K562 (cell line): Measurements from ENCODE around the gene CKLF. TPM values are rescaled to one million over a fixed set of nuclear protein-coding genes. Genes with fewer than 3 reads are reported as not detected.

Source experiments
- ARID3A ChIP-seq: IDR thresholded peaks from 2 replicates; pipeline ENCODE4 v1.6.1; 2012; ENCODE audit warnings: low read depth, low read length, improper control_type of control experiment, borderline replicate concordance
- MEIS2 ChIP-seq: fragments of 450-650 bp; IDR thresholded peaks from 2 replicates; pipeline ENCODE4 v1.6.1; 2014; ENCODE audit warnings: mild to moderate bottlenecking; ENCODE audit not compliant: partially characterized antibody
- NFIX ChIP-seq: fragments of 250-450 bp; sonication (Bioruptor Pico); IDR thresholded peaks from 2 replicates; pipeline ENCODE4 v1.4.0; 2020; ENCODE audit warnings: low read depth, mild to moderate bottlenecking, moderate library complexity
- NFRKB ChIP-seq: fragments of 450-650 bp; IDR thresholded peaks from 2 replicates; pipeline ENCODE4 v1.6.1; 2016; ENCODE audit warnings: low read depth
- NR1H2 ChIP-seq: sonication (generic); formaldehyde crosslinking; IDR thresholded peaks from 2 replicates; pipeline ENCODE4 v1.4.0; 2020; ENCODE audit warnings: mild to moderate bottlenecking, missing genetic modification reagents
- POLR2B ChIP-seq: fragments of 450-650 bp; IDR thresholded peaks from 2 replicates; pipeline ENCODE4 v1.6.1; 2018; ENCODE audit warnings: low read depth; ENCODE audit not compliant: partially characterized antibody
- PRDM10 ChIP-seq: fragments of 450-650 bp; IDR thresholded peaks from 2 replicates; pipeline ENCODE4 v1.6.1; 2018; ENCODE audit not compliant: partially characterized antibody
- RBM15 ChIP-seq: fragments of 200-400 bp; formaldehyde crosslinking; IDR thresholded peaks from 2 replicates; pipeline ENCODE4 v1.6.1; 2018; ENCODE audit warnings: mild to moderate bottlenecking, low read length, moderate library complexity; ENCODE audit not compliant: insufficient read depth
- RFX7 ChIP-seq: fragments of 250-450 bp; sonication (Bioruptor Pico); IDR thresholded peaks from 2 replicates; pipeline ENCODE4 v1.5.1; 2021; ENCODE audit warnings: mild to moderate bottlenecking
- SAFB2 ChIP-seq: fragments of 200-400 bp; formaldehyde crosslinking; IDR thresholded peaks from 2 replicates; pipeline ENCODE4 v1.6.1; 2018; ENCODE audit warnings: borderline replicate concordance, low read length, low read depth, moderate library complexity; ENCODE audit not compliant: severe bottlenecking
- SMAD3 ChIP-seq: fragments of 450-650 bp; formaldehyde crosslinking; conservative IDR thresholded peaks from 2 replicates; pipeline ENCODE4 v1.4.0; 2020; ENCODE audit warnings: mild to moderate bottlenecking
- STAG1 ChIP-seq: sonication (generic); formaldehyde crosslinking; IDR thresholded peaks from 2 replicates; pipeline ENCODE4 v1.5.0; 2020; ENCODE audit warnings: missing genetic modification reagents, borderline replicate concordance
- ZBTB12 ChIP-seq: fragments of 250-450 bp; sonication (Bioruptor Pico); IDR thresholded peaks from 2 replicates; pipeline ENCODE4 v1.4.0; 2020
- ZNF133 ChIP-seq: fragments of 250-450 bp; sonication (Bioruptor Pico); IDR thresholded peaks from 2 replicates; pipeline ENCODE4 v1.4.0; 2020; ENCODE audit warnings: mild to moderate bottlenecking
- ZNF274 ChIP-seq: IDR thresholded peaks from 2 replicates; pipeline ENCODE4 v1.6.1; 2011; ENCODE audit warnings: low read depth, mild to moderate bottlenecking, low read length, moderate library complexity, borderline replicate concordance
- ZNF449 ChIP-seq: fragments of 250-450 bp; sonication (Bioruptor Pico); IDR thresholded peaks from 2 replicates; pipeline ENCODE4 v1.8.0; 2022; ENCODE audit warnings: moderate library complexity, mild to moderate bottlenecking, inconsistent platforms
- ZNF77 ChIP-seq: fragments of 250-450 bp; sonication (Bioruptor Pico); IDR thresholded peaks from 2 replicates; pipeline ENCODE4 v1.5.0; 2020
- polyA plus RNA-seq, 8 experiments: library from polyadenylated mRNA; depleted of rRNA in 4 of 8; stranded (reverse) in 5 of 8; unstranded in 3 of 8; fragments of >200 nt; fragmentation: Nextera tagmentation in 2 of 8; fragmentation: Illumina TruSeq in 1 of 8; extraction: Ambion mirVana in 2 of 8; extraction: Trizol in 1 of 8; gene quantifications; 2 replicates each; pipeline versions ENCODE4 v1.2.1 to v1.2.3, GENCODE V29; 2011 to 2014; ENCODE audit warnings: inconsistent platforms in 1 of 8, missing spikeins in 1 of 8
- total RNA-seq, 7 experiments: library from RNA; depleted of rRNA in 6 of 7; stranded (reverse); fragments of >200 nt in 6 of 7; fragmentation: Illumina TruSeq in 2 of 7; extraction: Trizol in 2 of 7; gene quantifications; 2 replicates each; pipeline versions ENCODE4 v1.2.1 to v1.2.3, GENCODE V29; 2011 to 2021; ENCODE audit warnings: low replicate concordance in 1 of 7

The CKLF gene
- total and polyA plus RNA-seq, 9 of the 15 experiments (the other 6 are each of a cell fraction or from before 2014, with no cell fraction given) = 84.8 to 322 (median 118) TPM

GRCh38 chr16:66603537-66604375 is 51.4 kb downstream of the CKLF start (continued):
- TF ChIP-seq ZNF449 = peak; percentile 93
- no peak for TF ChIP-seq SAFB2
- TF ChIP-seq POLR2B = peak; percentile 27
- TF ChIP-seq ZNF133 (CRISPR knock-in tag) = no peak
- TF ChIP-seq MEIS2 = no peak
- TF ChIP-seq SMAD3 (CRISPR knock-in tag) = peak; percentile 87
- no peak for TF ChIP-seq STAG1 (CRISPR knock-in tag)
- TF ChIP-seq PRDM10 = peak; percentile 13
- TF ChIP-seq ARID3A = no peak
- TF ChIP-seq ZBTB12 = no peak
- TF ChIP-seq NFIX (CRISPR knock-in tag) = peak; percentile 19; the same call in 1 of the 2 replicates
- TF ChIP-seq ZNF274 = no peak
- no peak for TF ChIP-seq NR1H2 (CRISPR knock-in tag)
- TF ChIP-seq ZNF77 = no peak
- TF ChIP-seq RBM15 = no peak
- no peak for TF ChIP-seq RFX7 (CRISPR knock-in tag)
- no peak for TF ChIP-seq NFRKB
